ENCODE results near the gene RNF223.
"Not testable (repeated sequence)": the region's sequence is repeated elsewhere in the genome, so short reads cannot be mapped to it uniquely, and the experiment has no call there.

RNF223 gene

DNA sequence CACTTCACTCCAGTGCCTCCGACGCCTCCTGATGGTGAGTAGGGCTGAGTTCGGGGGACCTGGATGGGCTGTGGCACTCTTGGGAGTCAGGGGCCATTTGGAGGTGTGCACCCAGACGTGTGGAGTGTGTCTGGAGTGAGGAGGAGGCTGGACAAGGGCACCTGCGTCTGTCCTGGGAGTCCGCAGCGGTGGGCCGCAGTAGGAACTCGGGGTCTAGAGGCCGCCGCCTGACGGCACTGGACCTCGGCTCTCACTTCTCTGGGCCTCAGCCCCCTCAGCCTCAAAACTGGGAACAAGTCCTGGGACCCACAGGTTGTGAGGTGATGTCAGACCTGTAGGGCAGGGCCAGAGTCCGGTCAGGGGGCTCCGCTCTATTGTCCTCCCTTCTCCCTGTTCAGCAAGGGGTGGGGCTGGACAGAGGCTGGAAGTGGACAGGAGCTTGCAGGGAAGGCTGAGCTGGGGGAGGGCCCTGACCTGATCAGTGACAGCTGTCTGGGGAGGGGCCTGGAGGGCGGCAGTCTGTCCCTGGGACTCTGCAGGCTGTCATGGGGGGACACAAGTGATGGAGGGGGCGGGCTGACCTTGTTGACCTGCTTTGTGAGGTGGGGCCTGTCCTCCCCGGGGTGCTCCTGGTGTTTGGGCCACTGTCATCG is 38.7 kb downstream of the RNF223 start:
- 0 out of 2 replicates have a peak, but pooled peaks cover 3% of the 10 kb centered on the region for H3K4me1 ChIP-seq (ENCODE audit: insufficient read depth, low read length)
- H3K36me3 ChIP-seq (ENCODE audit: insufficient read depth, low read length) = peaks cover 13% of the 10 kb centered on the region
- no peak overlapping the region for H3K9ac ChIP-seq (ENCODE audit: low read depth, low read length)
- H3K27me3 ChIP-seq (ENCODE audit: insufficient read depth, low read length) = peaks cover 45% of the 10 kb centered on the region
- H3K4me3 ChIP-seq (ENCODE audit: low read length) = no peak overlapping the region
- no peak overlapping the region for H3K27ac ChIP-seq (ENCODE audit: low read depth, low read length)
- H3K9me3 ChIP-seq (ENCODE audit: insufficient read depth, low read depth, low read length) = no peaks in the 10 kb centered on the region
- WGBS = 91% methylated on average over 19 of the region's 19 CpGs

DNA sequence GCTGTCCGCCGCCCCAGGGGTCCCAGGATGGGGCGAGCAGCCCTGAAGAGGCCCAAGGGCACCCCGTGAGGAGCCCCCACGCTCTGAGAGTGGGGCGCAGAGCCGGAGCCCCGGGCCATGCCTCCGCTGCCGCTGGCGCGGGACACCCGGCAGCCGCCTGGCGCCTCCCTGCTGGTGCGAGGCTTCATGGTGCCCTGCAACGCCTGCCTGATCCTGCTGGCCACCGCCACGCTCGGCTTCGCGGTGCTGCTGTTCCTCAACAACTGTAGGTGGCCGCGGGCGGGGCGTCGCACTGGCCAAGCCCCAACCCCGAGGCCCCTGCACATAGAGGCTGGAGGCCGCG is 39.7 kb downstream of the RNF223 start:
- Histone ChIP-seq H3K9ac (ENCODE audit: low read depth, low read length) (peak overlapping the region; percentile 60), H3K4me3 (ENCODE audit: low read length) (peak overlapping the region; percentile 52), H3K27ac (ENCODE audit: low read depth, low read length) (no peak overlapping the region), H3K9me3 (ENCODE audit: insufficient read depth, low read depth, low read length) (no peaks in the 10 kb centered on the region), H3K27me3 (ENCODE audit: insufficient read depth, low read length) (peaks cover 35% of the 10 kb centered on the region), H3K36me3 (ENCODE audit: insufficient read depth, low read length) (peaks cover 13% of the 10 kb centered on the region), H3K4me1 (ENCODE audit: insufficient read depth, low read length) (0 out of 2 replicates have a peak, but pooled peaks cover 3% of the 10 kb centered on the region)
- 20% methylated on average over 30 of the region's 30 CpGs for WGBS

DNA sequence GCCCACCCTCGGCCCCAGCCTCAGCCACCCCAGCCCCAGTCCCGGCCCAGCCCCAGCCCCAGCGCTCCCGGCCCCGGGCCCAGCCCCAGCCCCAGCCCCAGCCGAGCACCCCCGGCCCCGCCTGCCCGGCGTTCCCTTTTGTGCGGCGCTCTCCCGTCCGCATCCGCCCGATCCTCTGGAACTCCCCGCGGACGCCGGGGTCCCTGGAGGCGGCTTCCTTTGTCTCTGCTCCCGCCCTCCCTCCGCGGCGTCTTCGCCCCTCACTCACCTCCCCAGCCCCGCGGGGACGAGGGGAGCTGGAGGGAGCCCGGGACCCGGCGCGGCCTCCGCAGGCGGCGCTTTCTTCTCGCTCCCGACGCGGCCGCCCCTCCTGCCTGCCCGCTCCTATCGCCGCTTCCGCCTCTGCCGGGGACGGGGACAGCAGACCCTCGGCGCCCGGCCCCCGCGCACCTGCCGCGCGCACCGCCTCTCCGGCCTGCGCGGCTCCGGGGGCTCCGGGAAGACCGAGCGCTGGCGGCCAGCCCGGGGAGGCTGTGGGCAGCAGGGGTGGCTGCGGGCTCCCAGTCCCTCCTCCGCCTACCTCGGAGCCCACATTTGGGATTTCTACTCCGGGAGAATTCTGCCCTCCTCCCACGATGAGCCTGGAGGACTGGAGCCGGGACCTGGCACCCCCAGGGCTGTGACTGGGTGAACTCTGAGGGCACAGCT is 40.2 kb downstream of the RNF223 start:
- peak overlapping the region; percentile 60 for H3K9ac ChIP-seq (ENCODE audit: low read depth, low read length)

DNA sequence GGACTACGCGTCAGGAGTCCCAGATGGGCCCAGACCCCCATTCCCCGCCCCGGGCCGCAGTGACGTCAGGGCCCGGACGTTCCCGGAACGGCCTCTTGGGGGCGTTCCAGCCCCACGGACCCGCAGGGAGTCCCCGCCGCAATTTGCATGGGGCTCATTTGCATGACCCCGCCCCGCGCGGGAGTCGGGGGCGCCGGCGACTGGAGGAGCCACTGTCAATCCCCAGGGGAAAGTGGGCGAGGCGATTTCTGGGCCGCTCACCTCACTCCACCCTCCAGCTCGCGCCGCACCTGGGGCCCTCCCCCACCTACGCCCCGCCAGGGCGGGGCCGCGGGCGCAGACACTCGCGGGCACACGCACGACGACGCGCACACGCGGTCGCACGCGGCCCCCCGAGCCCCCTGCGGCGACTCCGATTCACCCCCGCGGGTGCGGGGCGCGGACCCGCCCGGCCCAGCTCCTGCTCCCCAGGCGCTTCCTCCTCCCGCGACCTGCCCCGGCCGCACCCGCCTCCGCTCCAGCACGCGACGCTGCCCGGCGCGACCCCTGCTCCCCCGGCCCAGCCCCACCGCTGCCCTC is 41.0 kb downstream of the RNF223 start:
- H3K4me1 ChIP-seq (ENCODE audit: insufficient read depth, low read length) = 0 out of 2 replicates have a peak, but pooled peaks cover 3% of the 10 kb centered on the region
- H3K27me3 ChIP-seq (ENCODE audit: insufficient read depth, low read length) = peaks cover 22% of the 10 kb centered on the region
- peak overlapping the region; percentile 63 for H3K4me3 ChIP-seq (ENCODE audit: low read length)

More for the DNA sequence above, 40.2 kb downstream of the RNF223 start:
- H3K4me1 ChIP-seq (ENCODE audit: insufficient read depth, low read length) = 0 out of 2 replicates have a peak, but pooled peaks cover 3% of the 10 kb centered on the region
- 2% methylated on average over 71 of the region's 71 CpGs for WGBS
- H3K36me3 ChIP-seq (ENCODE audit: insufficient read depth, low read length) = peaks cover 13% of the 10 kb centered on the region
- no peaks in the 10 kb centered on the region for H3K9me3 ChIP-seq (ENCODE audit: insufficient read depth, low read depth, low read length)
- H3K4me3 ChIP-seq (ENCODE audit: low read length) = peak overlapping the region; percentile 52
- H3K27me3 ChIP-seq (ENCODE audit: insufficient read depth, low read length) = peaks cover 30% of the 10 kb centered on the region
- H3K27ac ChIP-seq (ENCODE audit: low read depth, low read length) = no peak overlapping the region

DNA sequence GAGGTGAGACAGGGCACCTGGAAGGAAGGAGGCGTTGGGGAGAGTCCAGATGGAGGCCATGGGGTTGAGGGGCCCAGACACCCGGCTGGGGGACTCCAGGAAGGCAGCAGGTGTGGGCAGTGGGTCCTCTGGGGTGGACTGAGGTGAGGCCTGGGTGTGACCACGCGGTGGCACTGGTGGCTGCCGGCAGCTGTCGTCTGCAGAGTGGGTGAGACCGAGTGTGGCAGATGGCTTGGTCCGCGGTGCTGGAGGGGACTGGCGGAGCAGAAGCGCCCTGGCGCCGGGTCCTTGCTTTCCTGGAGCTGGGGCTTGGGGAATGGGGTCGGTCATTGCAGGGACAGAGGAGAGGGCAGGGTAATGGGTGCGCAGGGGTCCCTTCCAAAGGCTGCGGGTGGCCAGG is 41.7 kb downstream of the RNF223 start:
- peak overlapping the region; percentile 35 for H3K4me3 ChIP-seq (ENCODE audit: low read length)
- no peaks in the 10 kb centered on the region for H3K9me3 ChIP-seq (ENCODE audit: insufficient read depth, low read depth, low read length)
- no peak overlapping the region for H3K27ac ChIP-seq (ENCODE audit: low read depth, low read length)
- 0 out of 2 replicates have a peak, but pooled peaks cover 3% of the 10 kb centered on the region for H3K4me1 ChIP-seq (ENCODE audit: insufficient read depth, low read length)
- H3K36me3 ChIP-seq (ENCODE audit: insufficient read depth, low read length) = peaks cover 16% of the 10 kb centered on the region
- no peak overlapping the region for H3K9ac ChIP-seq (ENCODE audit: low read depth, low read length)
- peaks cover 15% of the 10 kb centered on the region for H3K27me3 ChIP-seq (ENCODE audit: insufficient read depth, low read length)
- 50% methylated on average over 16 of the region's 16 CpGs for WGBS

More for the DNA sequence above, 41.0 kb downstream of the RNF223 start:
- no peak overlapping the region for H3K9ac ChIP-seq (ENCODE audit: low read depth, low read length)
- H3K27ac ChIP-seq (ENCODE audit: low read depth, low read length) = no peak overlapping the region
- H3K36me3 ChIP-seq (ENCODE audit: insufficient read depth, low read length) = peaks cover 13% of the 10 kb centered on the region
- H3K9me3 ChIP-seq (ENCODE audit: insufficient read depth, low read depth, low read length) = no peaks in the 10 kb centered on the region
- under 1% methylated on average over 73 of the region's 73 CpGs for WGBS

DNA sequence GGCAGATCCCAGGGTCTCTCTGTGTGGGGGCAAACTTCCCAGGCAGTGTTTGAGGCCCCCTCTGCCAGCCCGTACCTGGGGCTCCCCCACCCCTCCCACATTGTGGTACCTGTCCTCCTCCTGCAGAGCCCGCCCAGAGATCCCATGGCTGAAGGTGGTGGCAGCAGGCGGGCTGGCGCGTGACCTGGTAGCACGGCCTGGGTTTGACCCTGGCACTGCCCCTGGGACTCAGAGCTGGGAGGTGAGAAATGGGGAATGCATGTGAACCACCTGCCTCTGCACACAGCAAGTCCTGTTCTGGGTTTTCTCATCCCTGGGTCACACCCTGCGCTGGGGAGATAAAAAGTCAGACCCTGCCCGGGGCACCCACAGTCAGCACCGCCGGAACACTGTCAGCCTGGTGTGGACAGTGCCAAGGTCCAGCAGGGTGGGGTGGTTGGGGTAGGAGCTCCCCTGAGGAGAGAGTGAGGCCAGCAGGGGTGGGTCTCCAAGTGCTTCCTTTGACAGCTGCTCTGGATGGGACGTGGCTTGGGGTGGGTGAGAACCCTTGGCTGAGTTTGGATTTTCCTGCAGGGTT is 42.4 kb downstream of the RNF223 start:
- Histone ChIP-seq H3K4me1 (ENCODE audit: insufficient read depth, low read length) (0 out of 2 replicates have a peak, but pooled peaks cover 3% of the 10 kb centered on the region), H3K27me3 (ENCODE audit: insufficient read depth, low read length) (peaks cover 15% of the 10 kb centered on the region), H3K4me3 (ENCODE audit: low read length) (no peak overlapping the region), H3K9me3 (ENCODE audit: insufficient read depth, low read depth, low read length) (no peaks in the 10 kb centered on the region), H3K9ac (ENCODE audit: low read depth, low read length) (no peak overlapping the region), H3K27ac (ENCODE audit: low read depth, low read length) (no peak overlapping the region), H3K36me3 (ENCODE audit: insufficient read depth, low read length) (peaks cover 16% of the 10 kb centered on the region)
- 91% methylated on average over 11 of the region's 11 CpGs for WGBS

DNA sequence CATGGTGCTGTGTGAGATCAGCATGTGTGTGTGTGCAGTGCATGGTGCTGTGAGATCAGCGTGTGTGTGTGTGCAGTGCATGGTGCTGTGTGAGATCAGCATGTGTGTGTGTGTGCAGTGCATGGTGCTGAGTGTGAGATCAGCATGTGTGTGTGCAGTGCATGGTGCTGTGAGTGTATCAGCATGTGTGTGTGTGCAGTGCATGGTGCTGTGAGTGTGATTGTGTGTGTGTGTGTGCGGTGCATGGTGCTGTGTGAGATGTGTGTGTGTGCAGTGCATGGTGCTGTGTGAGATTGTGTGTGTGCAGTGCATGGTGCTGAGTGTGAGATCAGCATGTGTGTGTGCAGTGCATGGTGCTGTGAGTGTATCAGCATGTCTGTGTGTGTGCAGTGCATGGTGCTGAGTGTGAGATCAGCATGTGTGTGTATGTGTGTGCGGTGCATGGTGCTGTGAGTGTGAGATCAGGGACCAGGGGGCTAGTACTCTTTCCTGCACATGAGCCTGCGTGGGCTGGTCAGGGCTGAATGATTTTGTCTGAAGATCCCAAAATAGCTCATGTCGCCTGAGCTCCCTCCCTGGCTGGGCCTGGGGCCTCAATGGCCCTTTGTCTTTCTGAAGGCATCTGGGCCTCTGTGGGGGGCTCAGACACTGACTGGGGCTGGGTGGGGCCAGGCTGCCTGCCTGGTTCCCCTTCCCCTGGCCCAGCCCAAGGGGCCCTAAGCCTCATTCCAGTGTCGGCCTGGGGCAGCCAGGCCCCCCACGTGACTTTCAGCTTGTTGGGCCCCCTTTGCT is 43.0 kb downstream of the RNF223 start:
- not testable (repeated sequence) for H3K9ac ChIP-seq (ENCODE audit: low read depth, low read length); H3K4me1 ChIP-seq (ENCODE audit: insufficient read depth, low read length); H3K9me3 ChIP-seq (ENCODE audit: insufficient read depth, low read depth, low read length); H3K4me3 ChIP-seq (ENCODE audit: low read length); H3K27ac ChIP-seq (ENCODE audit: low read depth, low read length)
- Histone ChIP-seq H3K36me3 (ENCODE audit: insufficient read depth, low read length) (peaks cover 13% of the 10 kb centered on the region), H3K27me3 (ENCODE audit: insufficient read depth, low read length) (peaks cover 15% of the 10 kb centered on the region)
- 71% methylated on average over 7 of the region's 7 CpGs for WGBS

DNA sequence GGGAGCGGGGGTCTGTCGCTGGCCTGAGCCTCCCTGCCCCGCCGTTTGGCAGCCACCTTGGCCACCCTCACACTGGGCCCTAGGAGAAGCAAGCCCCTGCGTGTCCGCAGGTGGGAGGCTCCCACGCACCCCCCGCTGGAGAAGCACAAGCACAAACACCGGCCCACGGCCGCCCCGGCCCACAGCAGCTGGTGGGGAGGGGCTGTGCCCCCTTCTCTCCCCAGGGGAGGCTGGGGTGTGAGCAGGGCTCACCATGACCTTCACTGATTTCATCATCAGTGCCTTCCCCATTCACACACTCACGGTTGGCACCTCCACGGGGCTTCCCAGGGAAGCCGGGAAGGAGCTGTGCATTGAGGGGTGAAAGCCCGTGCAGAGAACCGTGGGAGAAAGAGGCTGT is 46.3 kb downstream of the RNF223 start:
- no peak overlapping the region for H3K4me3 ChIP-seq (ENCODE audit: low read length)
- no peak overlapping the region for H3K27ac ChIP-seq (ENCODE audit: low read depth, low read length)
- H3K4me1 ChIP-seq (ENCODE audit: insufficient read depth, low read length) = peaks cover 26% of the 10 kb centered on the region
- 90% methylated on average over 16 of the region's 17 CpGs for WGBS
- peaks cover 9% of the 10 kb centered on the region; the same call in 1 of the 2 replicates for H3K36me3 ChIP-seq (ENCODE audit: insufficient read depth, low read length)
- no peak overlapping the region for H3K9ac ChIP-seq (ENCODE audit: low read depth, low read length)
- H3K27me3 ChIP-seq (ENCODE audit: insufficient read depth, low read length) = no peaks in the 10 kb centered on the region; the same call in 1 of the 2 replicates
- H3K9me3 ChIP-seq (ENCODE audit: insufficient read depth, low read depth, low read length) = no peaks in the 10 kb centered on the region

DNA sequence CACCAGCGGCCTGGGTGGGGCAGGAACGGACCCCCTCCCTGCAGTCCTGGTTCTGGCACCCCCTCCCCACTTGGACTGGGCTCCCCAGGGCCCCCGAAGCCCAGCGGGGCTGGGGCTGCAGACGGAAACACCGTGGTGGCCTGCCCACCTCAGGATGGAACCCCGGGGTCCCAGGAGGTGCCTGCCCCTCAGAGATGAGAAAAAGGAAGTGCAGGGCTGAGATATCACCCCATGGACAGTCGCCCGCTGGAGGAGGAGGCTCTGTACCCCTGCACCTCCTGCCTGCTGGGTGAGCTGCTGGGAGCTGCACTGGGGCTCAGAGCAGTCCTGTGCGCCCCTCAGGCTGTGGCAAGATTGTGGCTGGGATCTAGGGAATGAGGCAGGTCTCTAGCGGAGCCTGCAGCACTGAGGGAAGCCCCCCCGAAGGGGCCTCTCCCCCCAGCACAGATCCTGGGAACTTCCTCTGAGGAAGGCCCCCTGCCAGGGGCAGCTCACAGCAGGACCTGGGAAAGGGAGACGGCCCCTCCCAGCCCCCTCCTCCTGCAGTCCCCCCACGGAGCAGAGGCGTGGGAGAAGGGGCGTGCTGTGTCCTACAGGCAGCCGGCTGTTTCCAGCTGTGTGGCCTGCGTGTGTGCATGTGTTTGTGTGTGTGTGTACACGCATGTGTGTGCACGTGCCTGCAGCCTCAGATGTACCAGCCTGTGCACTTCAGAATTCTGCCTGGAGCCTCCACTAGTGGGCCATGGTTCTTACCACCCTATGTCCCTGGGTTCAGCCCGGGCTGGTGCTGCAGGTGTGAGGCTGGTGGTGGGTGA is 47.3 kb downstream of the RNF223 start:
- Histone ChIP-seq H3K4me3 (ENCODE audit: low read length) (no peak overlapping the region), H3K36me3 (ENCODE audit: insufficient read depth, low read length) (peaks cover 16% of the 10 kb centered on the region), H3K4me1 (ENCODE audit: insufficient read depth, low read length) (peaks cover 31% of the 10 kb centered on the region), H3K27ac (ENCODE audit: low read depth, low read length) (no peak overlapping the region), H3K9me3 (ENCODE audit: insufficient read depth, low read depth, low read length) (no peaks in the 10 kb centered on the region), H3K27me3 (ENCODE audit: insufficient read depth, low read length) (no peaks in the 10 kb centered on the region; the same call in 1 of the 2 replicates), H3K9ac (ENCODE audit: low read depth, low read length) (no peak overlapping the region)
- WGBS = 80% methylated on average over 21 of the region's 21 CpGs

DNA sequence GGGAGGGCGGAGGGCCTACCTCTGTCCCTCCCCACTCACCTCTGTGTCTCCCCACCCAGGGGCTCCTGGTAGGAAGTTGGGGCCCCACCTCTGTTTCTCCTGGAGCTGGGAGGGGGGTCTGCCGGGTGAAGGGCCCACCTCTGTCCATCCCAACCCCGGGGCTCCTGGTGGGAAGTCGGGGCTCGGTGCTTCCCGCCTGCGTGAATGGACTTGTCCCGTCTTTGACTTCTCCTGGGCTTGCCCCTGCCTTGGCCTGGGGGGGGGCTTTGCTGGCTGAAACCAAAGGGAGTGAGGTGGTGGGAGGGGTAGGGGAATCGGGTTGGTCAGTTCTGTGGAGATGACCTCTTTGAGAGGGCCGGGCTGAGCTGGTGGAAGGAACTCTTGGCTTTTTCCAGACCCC is 48.4 kb downstream of the RNF223 start:
- Histone ChIP-seq H3K9me3 (ENCODE audit: insufficient read depth, low read depth, low read length) (no peaks in the 10 kb centered on the region), H3K27me3 (ENCODE audit: insufficient read depth, low read length) (no peaks in the 10 kb centered on the region; the same call in 1 of the 2 replicates), H3K4me1 (ENCODE audit: insufficient read depth, low read length) (peaks cover 35% of the 10 kb centered on the region), H3K27ac (ENCODE audit: low read depth, low read length) (no peak overlapping the region), H3K9ac (ENCODE audit: low read depth, low read length) (no peak overlapping the region), H3K36me3 (ENCODE audit: insufficient read depth, low read length) (peaks cover 16% of the 10 kb centered on the region), H3K4me3 (ENCODE audit: low read length) (no peak overlapping the region)
- WGBS = 94% methylated on average over 10 of the region's 10 CpGs

All from HUES64 (cell line).